Mammary epithelial cell (primary cell): Measurements from ENCODE around the gene DNAH17.

Experiments used
- CTCF ChIP-seq, 2 donors: IDR thresholded peaks in 1 of 2; conservative IDR thresholded peaks in 1 of 2; 2 replicates each; pipeline ENCODE4 v1.5.1; 2011 to 2012; ENCODE audit warnings: inconsistent platforms in 2 of 2, low read length in 2 of 2, mild to moderate bottlenecking in 2 of 2, control low read depth in 1 of 2, low read depth in 1 of 2; ENCODE audit not compliant: insufficient read depth in 1 of 2; ENCODE audit errors: extremely low read depth in 1 of 2
- EZH2 ChIP-seq: IDR thresholded peaks from 2 replicates; pipeline ENCODE4 v1.6.1; 2012; ENCODE audit warnings: low read length, inconsistent platforms, borderline replicate concordance

- TF ChIP-seq EZH2 (no peak), CTCF (conservative IDR thresholded peaks at IDR 0.05 in 1 of 2, IDR thresholded peaks at IDR 0.05 in 1 of 2; ENCODE audit: extremely low read depth in 1 of 2, insufficient read depth in 1 of 2, low read depth in 1 of 2, low read length in 2 of 2) (no peak)
Measured at GRCh38 chr17:78550464-78550863, 26.7 kb downstream of the DNAH17 start.
